Stimulated activated CD4-positive, alpha-beta T cell treated with anti-CD3 and anti-CD28 coated beads, Interleukin-1b, Interleukin-23, amount 100 ng/mL, for 1 hour (primary cell): ENCODE results near the gene GTPBP6.

Experiments
- DNase-seq, 2 donors: peaks; one replicate each; pipeline ENCODE4 v3.0.0-alpha.2; 2020; ENCODE audit warnings: low read depth in 2 of 2

GTPBP6 gene, protein sequence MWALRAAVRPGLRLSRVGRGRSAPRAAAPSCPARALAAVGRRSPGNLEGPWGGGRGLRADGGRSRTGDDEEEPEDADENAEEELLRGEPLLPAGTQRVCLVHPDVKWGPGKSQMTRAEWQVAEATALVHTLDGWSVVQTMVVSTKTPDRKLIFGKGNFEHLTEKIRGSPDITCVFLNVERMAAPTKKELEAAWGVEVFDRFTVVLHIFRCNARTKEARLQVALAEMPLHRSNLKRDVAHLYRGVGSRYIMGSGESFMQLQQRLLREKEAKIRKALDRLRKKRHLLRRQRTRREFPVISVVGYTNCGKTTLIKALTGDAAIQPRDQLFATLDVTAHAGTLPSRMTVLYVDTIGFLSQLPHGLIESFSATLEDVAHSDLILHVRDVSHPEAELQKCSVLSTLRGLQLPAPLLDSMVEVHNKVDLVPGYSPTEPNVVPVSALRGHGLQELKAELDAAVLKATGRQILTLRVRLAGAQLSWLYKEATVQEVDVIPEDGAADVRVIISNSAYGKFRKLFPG

DNA sequence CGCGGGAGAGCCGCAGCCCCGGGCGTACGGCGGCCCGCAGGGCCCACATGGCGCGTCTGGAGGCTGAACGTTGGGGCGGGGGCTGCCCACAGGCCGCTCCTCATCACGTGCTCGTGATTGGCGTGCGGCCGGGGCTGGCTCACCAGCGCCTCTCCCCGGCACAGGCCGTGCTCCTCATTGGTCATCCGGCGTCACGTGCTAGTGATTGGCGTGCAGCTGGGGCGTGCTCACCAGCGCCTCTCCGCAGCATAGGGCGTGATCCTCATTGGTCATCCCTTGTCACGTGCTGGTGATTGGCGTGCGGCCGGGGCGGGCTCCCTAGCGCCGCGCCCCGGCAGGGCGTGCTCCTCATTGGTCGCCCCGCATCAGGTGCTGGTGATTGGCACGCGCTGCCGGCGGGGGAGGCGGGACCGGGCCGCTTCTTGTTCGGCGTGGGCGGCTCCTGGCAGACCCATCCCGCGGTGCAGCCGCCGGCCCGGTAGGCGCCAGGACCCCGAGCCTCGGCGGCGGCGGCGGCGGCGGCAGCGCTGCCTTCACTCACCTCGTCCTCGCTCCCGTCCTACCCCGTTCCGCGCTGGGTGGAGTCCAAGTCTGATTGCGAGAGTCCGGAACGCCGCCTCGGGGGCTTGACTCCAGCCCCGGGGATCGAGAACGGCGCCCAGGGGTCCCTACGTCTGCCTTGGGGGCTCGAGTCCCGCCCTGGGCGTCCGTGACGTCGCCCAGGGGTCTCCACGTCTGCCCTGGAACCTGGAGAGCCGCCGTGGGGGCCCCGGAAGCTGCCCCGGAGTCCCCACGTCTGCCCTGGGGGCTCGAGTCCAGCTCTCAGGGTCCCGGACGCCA is at the start of gene GTPBP6:
TSS of gene GTPBP6 (minus strand) at position 58 of the 840 bp plus-strand sequence. CDS start at position 49, 9 bp downstream.
- DNase-seq = peak; percentile 91 to 97

DNA sequence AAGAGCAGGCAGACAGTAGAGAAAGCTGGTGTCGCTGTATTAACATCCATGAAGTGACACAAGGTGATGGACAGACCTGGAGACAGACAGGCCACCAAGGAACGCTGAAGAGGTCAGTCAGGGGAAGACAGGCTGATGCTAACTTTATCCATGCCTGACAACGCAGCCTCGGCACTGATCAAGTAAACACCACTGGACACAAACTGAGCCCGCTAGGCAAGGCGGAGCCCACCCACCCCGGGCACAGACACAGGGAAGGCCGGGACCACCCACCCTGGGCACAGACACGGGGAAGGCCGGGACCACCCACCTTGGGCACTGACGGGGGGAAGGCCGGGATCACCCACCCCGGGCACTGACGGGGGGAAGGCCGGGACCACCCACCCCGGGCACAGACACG is 49.3 kb upstream of the GTPBP6 start:
- no peak for DNase-seq

DNA sequence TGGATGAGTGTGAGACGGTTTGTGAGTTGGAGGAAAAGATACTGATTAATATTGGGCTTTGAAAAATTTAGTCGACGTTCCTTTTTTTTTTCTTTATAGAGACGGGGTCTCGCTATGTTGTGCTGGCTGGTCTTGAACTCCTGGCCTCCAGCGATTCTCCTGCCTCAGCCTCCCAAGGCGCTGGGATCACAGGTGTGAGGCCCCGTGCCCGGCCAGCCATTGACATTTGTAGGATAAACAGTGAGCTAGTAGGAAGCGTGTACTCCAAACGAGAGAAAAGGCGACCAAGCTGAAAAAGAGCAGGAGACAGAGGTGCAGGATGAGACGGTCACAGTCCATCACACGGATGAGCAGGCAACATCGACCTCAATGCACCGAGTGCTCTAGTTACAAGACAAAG is 48.8 kb upstream of the GTPBP6 start:
- no peak for DNase-seq

DNA sequence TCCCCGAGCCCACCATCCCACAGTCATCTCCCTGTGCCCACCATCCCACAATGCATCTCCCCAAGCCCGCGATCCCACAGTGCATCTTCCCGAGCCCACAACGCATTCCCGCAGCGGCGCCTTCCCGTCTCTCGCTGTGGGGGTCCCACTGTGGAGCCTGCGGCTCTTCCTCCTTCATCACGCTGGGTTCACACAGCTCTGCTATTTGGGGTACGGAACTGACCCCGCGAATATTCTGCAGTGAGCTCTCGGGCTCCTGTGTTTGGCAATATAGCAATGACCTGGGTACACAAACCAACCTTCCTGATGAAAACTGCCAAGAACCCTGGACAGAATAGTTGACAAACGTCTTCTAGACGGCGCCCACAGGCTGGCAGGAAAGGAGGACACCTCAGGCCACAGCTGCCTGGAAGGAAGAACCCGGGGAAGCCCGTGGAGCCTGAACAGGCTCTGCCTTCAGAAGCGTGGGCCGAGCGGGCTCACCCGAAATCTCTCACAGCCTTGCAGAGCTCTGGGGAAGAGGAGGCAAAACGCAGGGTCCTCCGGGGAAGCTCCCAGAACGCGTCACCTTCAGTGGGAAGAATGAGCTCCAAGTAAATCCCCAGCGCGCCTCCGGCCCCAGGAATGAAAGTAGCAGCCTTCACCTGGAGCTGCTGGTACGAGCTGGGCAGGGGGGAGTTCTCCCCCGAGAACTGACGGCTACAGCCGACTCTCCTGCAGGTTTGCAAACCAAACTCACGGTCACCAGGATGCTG is 45.2 kb upstream of the GTPBP6 start:
- no peak for DNase-seq

DNA sequence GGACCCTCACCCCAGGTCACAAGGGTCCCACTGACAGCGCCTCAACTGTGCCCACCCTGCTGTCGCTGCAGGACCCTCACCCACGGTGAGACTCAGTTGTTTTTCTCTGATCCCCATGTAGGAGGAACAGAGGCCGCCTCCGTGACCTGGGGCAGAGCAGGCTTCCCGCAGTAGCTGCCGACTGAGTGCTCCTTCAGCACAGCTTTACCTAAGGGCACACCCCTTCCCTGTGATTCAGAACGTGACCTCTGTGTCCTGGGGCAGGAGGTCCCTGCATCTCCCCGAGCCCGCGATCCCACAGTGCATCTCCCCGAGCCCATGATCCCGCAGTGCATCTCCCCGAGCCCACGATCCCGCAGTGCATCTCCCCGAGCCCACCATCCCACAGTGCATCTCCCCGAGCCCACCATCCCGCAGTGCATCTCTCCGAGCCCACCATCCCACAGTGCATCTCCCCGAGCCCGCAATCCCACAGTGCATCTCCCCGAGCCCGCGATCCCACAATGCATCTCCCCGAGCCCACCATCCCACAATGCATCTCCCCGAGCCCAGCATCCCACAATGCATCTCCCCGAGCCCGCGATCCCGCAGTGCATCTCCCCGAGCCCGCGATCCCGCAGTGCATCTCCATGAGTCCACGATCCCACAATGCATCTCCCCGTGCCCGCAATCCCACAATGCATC is 44.5 kb upstream of the GTPBP6 start:
- DNase-seq = no peak

DNA sequence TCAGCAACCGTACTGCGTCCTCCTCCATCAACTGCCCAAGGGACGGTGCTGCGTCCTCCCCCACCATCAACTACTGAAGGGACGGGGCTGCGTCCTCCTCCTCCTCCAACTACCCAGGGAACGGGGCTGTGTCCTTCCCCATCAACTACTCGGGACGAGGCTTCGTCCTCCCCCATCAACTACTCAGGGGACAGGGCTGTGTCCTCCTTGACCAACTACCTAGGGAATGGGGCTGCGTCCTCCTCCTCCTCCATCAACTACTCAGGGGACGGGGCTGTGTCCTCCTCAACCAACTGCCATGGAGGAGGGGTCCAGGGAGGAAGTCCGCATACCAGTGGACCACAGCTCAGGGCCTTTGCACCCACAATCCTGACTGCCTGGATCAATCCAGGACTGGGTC is 43.8 kb upstream of the GTPBP6 start:
- DNase-seq = no peak

DNA sequence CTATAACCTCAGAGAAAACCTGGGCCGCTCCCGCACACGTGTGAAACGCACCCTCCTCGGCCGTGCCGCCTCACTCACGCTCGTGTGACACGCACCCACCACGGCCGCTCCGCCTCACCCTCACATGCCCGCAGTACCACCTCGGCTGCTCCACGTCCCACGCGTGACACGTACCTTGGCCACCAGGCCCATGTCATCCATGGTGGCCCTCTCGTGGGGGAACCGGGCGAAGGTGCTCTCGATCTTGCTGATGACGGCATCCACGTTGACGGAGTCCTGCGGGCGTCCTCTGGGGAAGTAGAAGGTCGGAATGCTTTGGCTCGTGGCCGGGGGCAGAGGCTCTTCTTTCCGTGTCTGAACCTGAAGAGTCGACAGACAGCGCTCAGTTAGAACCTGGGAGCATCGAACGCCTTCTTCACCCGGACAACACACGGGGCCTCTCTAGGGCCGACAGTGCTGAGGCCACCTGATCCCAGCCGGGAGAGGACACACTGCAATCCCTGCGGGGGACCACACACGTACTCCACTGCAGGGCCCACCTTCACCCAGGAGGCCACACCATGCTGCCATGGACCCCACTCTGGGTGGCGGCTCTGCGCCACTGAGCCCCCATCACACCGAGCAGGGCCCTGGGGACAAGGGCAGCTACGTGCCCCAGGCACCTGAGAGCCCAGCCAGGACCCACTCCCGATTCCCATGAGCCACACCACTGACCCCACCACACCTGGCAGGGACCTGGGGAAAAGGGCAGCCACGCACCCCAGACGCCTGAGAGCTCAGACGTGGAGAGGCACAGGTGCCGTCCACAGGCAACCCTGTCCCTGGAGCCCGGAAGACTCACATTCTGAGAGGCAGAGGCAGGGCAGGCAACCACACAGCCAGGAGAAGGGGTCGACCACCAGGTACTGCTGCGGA is 42.9 kb upstream of the GTPBP6 start:
- no peak for DNase-seq

DNA sequence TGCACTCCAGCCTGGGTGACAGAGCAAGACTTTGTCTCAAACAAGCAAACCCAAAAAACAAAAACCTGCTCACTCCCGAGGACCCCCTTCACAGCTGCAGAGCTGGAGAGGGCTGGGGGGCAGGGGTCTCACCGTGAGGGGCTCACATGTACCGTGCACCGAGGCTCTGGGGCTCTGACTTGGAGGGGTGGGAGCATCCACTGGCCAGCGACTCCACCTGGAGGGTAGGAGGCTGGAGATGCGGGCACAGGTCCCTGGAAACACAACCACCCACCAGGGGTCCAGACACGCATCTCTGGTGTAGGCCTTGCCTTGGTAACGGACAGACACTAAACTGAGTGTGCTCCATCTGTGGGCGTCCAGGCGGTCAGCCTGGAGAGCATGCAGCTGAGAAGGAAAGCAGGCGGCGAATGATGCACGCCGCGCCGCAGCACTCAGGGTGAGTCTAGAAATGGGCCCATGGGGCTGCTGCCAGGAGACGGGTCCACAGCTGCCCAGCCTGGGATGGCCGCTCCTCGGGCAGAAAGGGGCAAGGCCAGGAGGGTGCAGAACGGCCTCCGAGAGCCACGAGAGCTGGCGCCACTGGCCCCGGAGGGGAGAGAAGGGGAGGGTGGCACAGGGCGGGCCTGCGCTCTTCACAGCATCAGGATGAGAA is 42.0 kb upstream of the GTPBP6 start:
- no peak for DNase-seq

DNA sequence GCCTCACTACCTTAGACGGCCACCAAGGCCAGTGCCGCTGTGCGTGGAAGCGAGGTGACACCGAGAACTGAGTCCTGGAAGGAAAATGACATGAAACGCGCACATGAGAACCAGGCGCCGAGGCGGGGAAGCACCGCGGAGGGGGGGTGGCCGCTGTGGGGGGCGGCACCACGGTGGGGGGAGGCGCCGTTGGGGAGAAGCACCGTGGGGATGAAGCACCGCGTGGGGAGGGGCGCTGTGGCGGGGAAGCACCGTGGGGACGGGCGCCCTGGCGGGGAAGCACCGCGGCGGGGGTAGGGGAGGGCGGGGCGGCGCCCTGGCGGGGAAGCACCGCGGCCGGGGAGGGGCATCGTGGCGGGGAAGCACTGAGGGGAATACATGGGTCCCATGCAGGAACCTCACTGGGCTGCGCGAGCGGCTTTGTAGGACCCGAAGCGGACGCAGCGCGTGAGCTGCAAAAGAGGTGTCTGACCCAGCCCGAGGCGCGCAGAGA is 40.1 kb upstream of the GTPBP6 start:
- no peak for DNase-seq

DNA sequence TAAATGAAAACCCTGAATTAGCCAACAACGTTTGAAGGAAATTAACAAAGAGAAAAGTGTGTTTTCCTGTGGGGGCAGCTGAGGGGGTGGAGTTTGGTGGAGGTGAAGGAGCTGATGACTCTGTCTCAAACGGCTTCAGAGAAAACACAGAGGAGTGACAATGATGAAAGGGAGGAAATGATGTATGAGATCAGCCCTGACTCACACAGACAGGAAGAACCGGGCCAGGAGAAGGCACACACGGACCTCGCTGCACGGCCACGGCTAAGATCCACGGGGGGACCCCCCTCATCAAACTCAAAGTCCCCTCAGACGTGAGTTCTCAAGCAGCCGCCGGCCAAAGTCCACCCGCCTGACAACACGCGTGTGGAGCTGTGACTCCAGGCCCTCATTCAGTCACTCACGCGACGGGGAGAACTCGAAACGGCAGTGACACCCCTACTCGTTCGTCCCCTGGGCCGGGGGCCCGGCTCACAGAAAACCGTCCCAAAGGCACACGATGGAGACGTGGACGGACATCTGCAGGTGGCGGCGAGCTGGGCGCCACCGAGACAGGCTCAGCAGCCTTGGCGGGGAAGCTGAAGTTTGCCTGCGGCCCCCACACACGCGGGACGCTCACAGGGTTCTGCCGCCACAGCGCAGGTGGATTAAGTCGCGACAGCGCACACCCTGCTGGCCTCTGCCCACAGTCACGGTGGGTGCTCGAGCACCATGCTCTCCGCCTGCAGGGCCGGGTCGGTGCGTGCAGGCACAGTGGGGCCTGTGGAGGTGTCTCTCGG is 39.3 kb upstream of the GTPBP6 start:
- no peak for DNase-seq

DNA sequence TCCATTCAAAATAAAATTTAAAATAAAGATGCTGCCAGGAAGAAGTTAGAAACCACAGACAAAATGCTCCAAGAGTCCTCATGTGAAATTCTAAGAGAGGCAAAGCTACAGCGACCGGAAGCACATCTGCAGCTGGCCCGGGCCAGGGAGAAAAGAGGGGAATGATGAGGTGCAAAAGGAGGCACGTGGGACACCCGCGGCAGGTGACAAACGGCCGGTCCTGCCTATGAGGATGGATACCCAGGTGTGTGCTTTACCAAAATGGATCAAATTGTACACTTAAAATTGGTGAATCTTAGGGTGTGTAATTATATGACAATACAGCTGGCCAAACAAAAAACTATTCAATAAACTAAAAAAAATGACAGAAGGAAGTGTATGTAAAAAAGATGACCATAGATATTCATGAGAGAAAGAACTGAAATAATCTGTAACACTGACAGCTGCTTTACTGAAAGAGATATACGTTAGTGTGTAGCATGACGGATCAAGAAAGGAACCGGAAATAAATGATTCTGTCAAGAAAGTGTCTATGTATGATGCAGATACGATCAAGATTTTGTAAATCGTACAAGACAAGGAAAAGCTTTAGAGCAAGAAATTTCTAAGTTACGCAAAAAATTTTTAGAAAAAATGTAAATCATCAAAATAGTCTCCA is 38.6 kb upstream of the GTPBP6 start:
- no peak for DNase-seq

DNA sequence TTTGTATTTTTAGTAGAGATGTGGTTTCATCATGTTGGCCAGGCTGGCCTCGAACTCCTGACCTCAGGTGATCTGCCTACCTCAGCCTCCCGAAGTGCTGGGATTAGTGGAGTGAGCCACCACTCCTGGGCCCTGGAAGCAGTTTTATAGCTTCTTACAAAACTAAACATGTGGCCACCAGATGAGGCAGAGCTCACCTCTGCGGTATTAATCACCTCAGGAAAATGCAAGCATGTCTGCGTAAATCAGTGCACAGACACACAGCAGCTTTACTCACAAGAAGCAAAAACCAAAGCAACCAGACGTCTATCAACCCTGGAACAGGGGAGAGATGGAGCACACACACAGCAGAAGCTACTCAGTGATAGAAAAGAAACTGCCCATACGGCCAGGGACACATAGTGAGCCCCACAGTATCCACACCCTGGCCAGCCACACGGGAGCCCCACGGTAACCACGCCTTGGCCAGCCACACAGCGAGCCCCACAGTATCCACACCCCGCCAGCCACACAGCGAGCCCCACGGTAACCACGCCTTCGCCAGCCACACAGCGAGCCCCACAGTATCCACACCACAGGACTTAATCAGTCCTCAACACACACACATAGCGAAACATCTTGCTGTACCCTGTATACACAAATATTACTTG is 37.9 kb upstream of the GTPBP6 start:
- no peak for DNase-seq

DNA sequence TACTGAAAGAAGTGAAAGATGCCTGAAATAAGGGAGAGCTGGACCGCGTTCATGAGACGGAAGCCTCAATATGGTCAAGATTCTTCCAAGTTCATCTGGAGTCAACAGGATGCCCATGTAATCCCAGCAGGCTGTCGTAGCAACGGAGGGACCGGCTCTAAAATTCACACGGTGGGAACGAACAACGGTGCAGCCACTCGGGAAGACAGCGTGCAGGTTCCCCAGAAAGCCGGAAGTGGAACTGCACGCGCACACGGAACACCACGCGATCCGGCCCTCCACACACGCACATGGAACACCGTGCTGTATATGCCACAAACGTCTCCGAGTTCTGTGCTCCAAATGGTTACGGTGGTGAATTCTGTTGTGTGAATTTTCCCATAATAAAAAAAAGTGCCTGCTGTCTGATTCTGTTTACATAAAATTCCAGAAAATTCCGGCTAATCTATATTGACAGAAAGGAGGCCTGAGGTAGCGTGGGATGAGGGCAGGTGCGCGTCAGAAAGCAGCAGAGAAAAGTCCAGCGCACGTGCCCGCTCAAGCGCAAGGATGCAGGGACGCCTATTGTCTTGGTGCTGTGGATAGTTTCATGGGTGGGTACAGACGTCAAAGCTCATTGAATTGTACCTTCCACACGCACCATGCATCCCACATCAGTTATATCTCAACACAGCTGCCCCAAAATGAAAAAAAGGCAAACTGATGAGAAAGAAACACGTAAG is 36.9 kb upstream of the GTPBP6 start:
- DNase-seq = no peak

DNA sequence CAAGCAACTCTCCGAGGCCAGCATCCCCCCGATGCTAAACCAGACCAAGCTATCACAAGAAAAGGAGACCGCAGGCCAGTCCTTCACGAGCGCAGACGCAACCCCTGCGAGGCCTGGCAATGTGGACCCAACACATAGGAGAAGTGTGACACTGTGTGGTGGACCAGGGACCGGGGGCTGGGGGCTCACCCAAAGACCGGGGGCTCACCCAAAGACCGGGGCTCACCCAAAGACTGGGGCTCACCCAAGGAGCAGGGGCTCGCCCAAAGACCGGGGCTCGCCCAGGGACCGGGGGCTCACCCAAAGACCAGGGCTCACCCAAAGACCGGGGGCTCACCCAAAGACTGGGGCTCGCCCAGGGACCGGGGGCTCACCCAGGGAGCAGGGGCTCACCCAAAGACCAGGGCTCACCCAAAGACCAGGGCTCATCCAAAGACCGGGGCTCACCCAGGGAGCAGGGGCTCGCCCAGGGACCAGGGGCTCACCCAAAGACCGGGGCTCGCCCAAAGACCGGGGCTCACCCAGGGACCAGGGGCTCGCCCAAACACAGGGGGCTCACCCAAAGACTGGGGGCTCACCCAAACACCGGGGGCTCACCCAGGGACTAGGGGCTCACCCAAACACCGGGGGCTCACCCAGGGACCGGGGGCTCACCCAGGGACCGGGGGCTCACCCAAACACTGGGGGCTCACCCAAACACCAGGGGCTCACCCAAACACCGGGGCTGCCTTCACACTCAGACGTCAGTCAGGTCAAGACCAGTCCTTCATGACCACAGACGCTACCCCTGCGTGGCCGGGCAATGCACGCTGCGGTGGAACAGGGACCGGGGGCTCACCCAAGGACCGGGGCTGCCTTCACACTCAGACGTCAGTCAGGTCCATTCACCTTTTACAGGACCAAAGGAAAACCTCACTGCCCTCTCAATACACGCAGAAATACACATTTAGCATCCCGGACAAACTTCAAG is 35.3 kb upstream of the GTPBP6 start:
- DNase-seq = no peak

DNA sequence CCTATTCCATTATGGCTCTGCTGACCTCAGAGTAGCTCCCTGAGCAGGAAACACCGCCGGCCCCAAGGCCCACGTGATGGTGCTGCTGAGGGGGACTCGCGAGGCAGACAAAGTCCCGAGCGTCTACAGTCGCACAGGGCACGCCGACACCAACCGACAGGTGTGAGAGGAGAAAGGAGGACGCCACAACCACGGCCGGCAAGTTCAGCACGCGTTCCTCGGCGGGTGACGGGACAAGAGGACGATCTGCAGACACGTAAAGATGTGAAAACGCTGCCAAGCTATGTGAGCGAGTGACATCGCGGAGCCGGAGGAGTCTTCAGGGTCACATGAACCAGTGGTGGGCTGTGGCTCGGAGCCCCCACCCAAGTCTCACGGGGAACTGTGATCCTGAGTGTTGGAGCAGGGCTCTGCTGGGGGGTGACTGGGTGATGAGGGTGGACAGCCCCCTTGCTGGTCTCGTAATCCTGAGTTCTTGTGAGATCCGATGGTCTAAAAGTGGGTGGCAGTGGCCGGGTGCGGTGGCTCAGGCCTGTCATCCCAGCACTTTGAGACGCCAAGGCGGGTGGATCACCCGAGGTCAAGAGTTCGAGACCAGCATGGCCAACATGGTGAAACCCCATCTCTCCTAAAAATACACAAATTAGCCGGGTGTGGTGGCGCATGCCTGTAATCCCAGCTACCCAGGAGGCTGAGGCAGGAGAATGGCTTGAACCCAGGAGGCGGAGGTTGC is 34.2 kb upstream of the GTPBP6 start:
- no peak for DNase-seq
